T-helper 17 cell (primary cell): ENCODE data around the gene TCP10L. TPM values are rescaled to one million over a fixed set of nuclear protein-coding genes. Genes with fewer than 3 reads are reported as not detected.
"Not testable (repeated sequence)": the region's sequence is repeated elsewhere in the genome, so short reads cannot be mapped to it uniquely, and the experiment has no call there.

Experiments used
- ATAC-seq: fragments of 150-1000 bp; cut with Tn5 transposase; 2 replicates; pipeline ENCODE4 v1.10.0; 2021; ENCODE audit warnings: mild to moderate bottlenecking, moderate library complexity
- DNase-seq, 3 donors: peaks; one replicate each; pipeline versions ENCODE4 v3.0.0 to v3.0.0-alpha.2; 2020 to 2021
- H3K9me3 ChIP-seq: one replicate; pipeline ENCODE4 v1.7.0; 2013; ENCODE audit warnings: low read length, mild to moderate bottlenecking; ENCODE audit not compliant: control insufficient read depth, poor library complexity, severe bottlenecking
- H3K27ac Mint-ChIP-seq: one replicate; pipeline ENCODE4 v1.8.0; 2022; ENCODE audit warnings: mild to moderate bottlenecking, moderate library complexity, mixed read lengths
- H3K27me3 Mint-ChIP-seq: one replicate; pipeline ENCODE4 v1.8.0; 2022; ENCODE audit warnings: mixed read lengths
- H3K36me3 Mint-ChIP-seq: one replicate; pipeline ENCODE4 v1.8.0; 2022; ENCODE audit warnings: low read depth, mixed read lengths
- H3K4me1 Mint-ChIP-seq: one replicate; pipeline ENCODE4 v1.8.0; 2022; ENCODE audit warnings: mild to moderate bottlenecking, mixed read lengths
- H3K4me3 Mint-ChIP-seq: one replicate; pipeline ENCODE4 v1.8.0; 2022; ENCODE audit warnings: mild to moderate bottlenecking, moderate library complexity, mixed read lengths
- total RNA-seq, 4 donors: library from RNA in 2 of 4; stranded (reverse) in 2 of 4; gene quantifications; one replicate each; pipeline ENCODE4 v1.2.3 and lab custom pipeline; 2022 to 2026

TCP10L gene
- total RNA-seq, 2 donors from 2014 or later: 0.57 TPM; not detected in 1

DNA sequence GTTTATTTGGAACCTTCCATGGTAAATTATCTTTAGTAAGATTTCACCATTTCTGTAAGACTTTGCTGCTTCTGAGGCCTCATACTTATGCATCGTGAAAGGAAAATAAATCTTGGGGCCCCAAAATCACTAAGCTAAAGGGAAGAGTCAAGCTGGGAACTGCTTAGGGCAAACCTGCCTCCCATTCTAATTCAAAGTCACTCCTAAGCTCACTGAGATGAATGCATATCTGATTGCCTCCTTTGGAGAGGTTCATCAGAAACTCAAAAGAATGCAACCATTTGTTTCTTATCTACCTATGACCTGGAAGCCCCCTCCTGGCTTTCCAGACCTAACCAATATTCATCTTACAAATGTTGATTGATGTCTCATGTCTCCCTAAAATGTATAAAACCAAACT lies 23.8 kb downstream of the TCP10L start:
- peaks cover 15% of the 10 kb centered on the region for H3K4me1 Mint-ChIP-seq
- H3K27me3 Mint-ChIP-seq, DNase-seq, H3K36me3 Mint-ChIP-seq, H3K4me3 Mint-ChIP-seq, H3K9me3 ChIP-seq, H3K27ac Mint-ChIP-seq, ATAC-seq: not testable (repeated sequence)

DNA sequence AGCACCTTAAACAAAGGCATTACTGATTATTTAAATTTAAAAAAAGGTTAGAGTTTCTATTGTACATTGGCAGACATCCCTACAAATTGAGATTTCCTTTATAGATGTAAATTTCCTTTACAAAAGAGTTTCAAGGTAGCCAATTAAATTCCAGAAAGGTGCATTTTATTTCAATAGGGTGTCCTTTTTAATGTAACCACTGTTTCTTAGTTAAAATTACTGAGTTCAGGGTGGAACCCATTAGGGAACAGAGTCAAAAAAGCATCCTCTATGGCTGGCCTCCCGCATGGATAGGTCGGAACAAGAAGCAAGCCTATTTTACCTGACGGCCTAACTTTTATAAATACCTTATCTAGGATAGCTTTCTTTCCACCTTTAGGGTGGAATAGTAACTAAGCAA lies 24.4 kb downstream of the TCP10L start:
- DNase-seq: no peak
- Mint-ChIP-seq H3K4me1 (peaks cover 19% of the 10 kb centered on the region), H3K27me3 (no peaks in the 10 kb centered on the region), H3K36me3 (no peaks in the 10 kb centered on the region), H3K27ac (no peak overlapping the region), H3K4me3 (no peak overlapping the region)
- peaks cover 4% of the 10 kb centered on the region for H3K9me3 ChIP-seq
- no peak for ATAC-seq

DNA sequence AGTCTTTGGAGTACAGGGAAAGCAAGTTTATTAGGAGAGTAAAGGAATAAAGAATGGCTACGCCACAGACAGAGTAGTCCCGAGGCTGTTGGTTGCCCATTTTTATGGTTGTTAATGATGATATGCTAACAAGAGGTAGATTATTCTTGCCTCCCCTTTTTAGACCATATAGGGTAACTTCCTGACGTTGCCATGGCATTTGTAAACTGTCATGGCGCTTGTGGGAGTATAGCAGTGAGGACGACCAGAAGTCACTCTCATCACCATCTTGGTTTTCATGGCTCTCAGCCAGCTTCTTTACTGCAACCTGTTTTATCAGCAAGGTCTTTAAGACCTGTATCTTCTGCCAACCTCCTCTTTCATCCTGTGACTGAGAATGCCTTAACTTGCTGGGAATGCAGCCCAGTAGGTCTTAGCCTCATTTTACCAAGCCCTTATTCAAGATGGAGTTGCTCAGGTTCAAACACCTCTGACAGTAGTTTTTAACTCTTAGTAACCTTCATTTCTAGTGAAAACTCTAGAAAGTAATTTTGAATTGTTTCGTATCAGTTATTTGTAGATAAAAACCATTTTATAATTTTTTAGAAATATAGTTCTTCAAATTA lies 26.2 kb downstream of the TCP10L start:
- Mint-ChIP-seq H3K36me3 (no peaks in the 10 kb centered on the region), H3K27me3 (no peaks in the 10 kb centered on the region), H3K27ac (no peak overlapping the region), H3K4me1 (peaks cover 24% of the 10 kb centered on the region), H3K4me3 (no peak overlapping the region)
- no peak for DNase-seq
- no peak for ATAC-seq
- no peaks in the 10 kb centered on the region for H3K9me3 ChIP-seq

DNA sequence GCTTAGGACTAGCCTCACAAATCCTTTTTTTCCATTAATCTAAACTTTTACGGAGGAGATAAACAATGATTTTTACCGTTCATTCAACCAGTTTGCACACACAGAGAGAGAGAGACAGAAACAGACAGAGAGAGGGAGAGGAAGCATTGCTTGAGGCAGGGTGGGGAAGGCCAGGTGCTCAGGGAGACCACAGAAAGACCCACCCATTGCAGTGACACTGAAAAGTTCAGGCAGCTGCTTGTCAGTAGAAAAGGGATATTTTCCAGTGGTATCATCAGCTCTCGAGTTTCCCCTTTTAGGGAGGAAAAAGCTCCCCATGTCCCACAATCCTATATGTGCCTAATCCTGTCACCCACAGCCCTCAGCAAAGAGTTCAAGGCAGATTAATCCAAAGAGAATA lies 27.2 kb downstream of the TCP10L start:
- peak overlapping the region; percentile 9 for H3K4me3 Mint-ChIP-seq
- peak overlapping the region; percentile 47 for H3K27ac Mint-ChIP-seq
- H3K36me3 Mint-ChIP-seq: no peaks in the 10 kb centered on the region
- H3K9me3 ChIP-seq: no peaks in the 10 kb centered on the region
- no peak for DNase-seq
- H3K4me1 Mint-ChIP-seq: peaks cover 24% of the 10 kb centered on the region
- no peak for ATAC-seq
- H3K27me3 Mint-ChIP-seq: no peaks in the 10 kb centered on the region

DNA sequence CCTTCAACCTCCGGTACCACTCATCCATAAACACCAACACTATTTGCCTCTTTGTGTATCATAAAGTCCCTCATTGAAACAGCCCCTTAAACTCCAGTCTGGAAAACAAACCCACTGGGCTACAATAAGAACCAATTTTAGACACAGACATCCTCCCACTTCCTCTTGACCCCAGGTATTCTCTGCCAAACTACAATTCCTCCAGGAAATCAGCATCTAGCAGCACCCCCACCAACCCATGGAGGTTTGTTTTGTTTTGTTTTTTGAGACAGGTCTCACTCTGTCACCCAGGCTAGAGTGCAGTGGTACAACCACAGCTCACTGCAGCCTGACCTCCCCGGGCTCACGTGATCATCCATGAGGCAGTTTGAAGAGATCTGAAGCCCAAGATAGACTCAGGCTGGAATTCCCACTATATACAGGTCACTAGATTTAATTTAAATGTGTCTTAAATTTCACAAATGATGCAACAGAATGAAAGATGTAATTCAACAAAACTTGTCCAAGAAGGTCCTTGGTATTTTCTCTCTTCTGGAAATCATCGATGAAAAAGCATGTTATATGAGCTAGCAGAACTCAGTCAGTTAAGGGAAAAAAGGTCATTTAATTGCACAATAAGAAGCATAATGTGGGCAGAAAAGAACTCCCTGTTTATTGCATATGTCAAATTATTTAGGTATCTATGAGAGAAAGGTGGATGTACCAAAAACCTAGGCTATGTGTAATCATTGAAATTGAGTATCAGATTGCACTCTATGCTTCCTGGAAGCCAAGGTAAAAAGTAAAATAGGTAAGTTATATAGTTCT lies 30.3 kb downstream of the TCP10L start:
- H3K36me3 Mint-ChIP-seq: no peaks in the 10 kb centered on the region
- no peak overlapping the region for H3K4me3 Mint-ChIP-seq
- H3K4me1 Mint-ChIP-seq: peaks cover 16% of the 10 kb centered on the region
- no peak for ATAC-seq
- DNase-seq: no peak
- H3K9me3 ChIP-seq: no peaks in the 10 kb centered on the region
- no peaks in the 10 kb centered on the region for H3K27me3 Mint-ChIP-seq
- H3K27ac Mint-ChIP-seq: peak overlapping the region; percentile 56

DNA sequence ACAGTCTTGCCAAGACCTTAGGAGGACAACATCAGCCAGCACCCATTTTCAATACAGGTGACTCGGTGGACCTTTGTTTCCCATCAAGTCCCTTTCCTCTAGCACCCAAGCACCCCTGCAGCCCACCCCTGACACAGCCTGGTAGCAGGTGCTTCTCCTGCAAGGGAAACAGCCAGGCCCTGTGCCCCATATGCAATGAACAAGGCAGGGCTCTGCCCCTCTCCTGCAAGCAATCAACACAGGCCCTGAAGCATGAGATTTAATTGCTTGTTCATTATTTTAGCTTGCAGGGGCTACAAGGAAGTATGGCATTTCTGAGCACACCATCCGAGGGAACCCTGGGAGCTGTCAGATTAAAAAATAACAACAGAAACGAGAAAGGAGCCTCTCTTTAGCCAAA lies 35.4 kb downstream of the TCP10L start:
- Mint-ChIP-seq H3K4me3 (no peak overlapping the region), H3K36me3 (peaks cover 3% of the 10 kb centered on the region), H3K27ac (no peak overlapping the region), H3K4me1 (peaks cover 17% of the 10 kb centered on the region), H3K27me3 (no peaks in the 10 kb centered on the region)
- ATAC-seq: no peak
- H3K9me3 ChIP-seq: no peaks in the 10 kb centered on the region
- DNase-seq: no peak

DNA sequence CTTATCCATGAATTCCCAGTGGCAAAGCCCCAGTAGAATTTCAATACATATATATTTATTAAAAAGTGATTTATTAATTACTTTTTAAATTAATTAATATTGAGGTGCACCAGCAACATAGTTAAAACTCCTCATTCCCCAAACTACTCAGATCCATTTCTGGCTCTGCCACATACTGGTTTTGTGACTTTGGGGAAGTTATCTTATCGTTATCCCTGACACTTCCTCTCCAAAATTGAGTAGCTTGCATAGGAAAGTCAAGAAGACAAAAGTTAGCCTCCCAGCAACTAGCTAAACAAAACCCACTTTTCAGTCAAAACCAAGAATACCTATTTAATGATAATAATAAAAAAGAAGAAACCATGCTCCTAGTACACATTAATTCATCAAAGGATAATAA lies 35.9 kb downstream of the TCP10L start:
- Mint-ChIP-seq H3K4me3 (no peak overlapping the region), H3K4me1 (peaks cover 16% of the 10 kb centered on the region), H3K27me3 (no peaks in the 10 kb centered on the region), H3K27ac (no peak overlapping the region), H3K36me3 (peaks cover 3% of the 10 kb centered on the region)
- DNase-seq (no peak), ATAC-seq (no peak)
- no peaks in the 10 kb centered on the region for H3K9me3 ChIP-seq

DNA sequence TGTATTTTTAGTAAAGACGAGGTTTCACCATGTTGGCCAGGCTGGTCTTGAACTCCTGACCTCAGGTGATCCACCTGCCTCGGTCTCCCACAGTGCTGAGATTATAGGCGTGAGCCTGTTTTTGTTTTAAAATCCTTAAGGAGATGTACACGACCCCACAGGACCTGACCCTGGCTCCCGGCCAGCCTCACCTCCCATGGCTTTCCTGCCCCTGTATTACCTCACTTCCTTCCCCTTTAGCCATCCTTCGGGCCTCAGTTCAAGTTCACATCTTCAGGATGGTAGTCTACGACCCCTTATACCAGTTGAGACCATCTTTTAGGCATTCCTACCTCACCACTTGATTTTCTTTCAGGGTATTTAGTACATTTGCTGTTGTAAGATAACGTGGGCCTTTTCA lies 36.3 kb downstream of the TCP10L start:
- no peaks in the 10 kb centered on the region for H3K9me3 ChIP-seq
- no peak for ATAC-seq
- Mint-ChIP-seq H3K36me3 (peaks cover 3% of the 10 kb centered on the region), H3K27me3 (no peaks in the 10 kb centered on the region), H3K27ac (no peak overlapping the region), H3K4me1 (peaks cover 16% of the 10 kb centered on the region), H3K4me3 (no peak overlapping the region)
- DNase-seq: no peak

DNA sequence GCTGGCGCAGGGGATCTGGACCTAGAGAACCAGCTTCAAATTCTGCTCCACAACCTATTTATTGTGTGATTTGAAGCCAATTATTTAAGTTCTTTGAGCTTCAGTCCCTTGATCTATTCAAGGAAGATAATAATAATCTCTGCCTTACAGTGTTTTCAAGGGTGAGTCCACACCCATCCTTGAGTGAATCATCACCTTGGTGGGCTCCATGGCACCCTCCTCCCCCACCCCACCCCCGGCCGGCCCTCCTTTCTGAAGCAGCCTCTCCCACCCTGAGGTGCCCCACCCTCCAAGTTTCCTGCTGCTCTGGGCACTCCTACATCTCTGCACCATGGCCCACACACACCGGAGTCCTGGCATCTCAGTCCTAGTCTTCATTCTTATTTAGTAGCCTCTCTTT lies 38.3 kb downstream of the TCP10L start:
- no peaks in the 10 kb centered on the region for H3K9me3 ChIP-seq
- no peaks in the 10 kb centered on the region for H3K27me3 Mint-ChIP-seq
- DNase-seq (no peak), ATAC-seq (no peak)
- H3K27ac Mint-ChIP-seq: no peak overlapping the region
- no peak overlapping the region for H3K4me3 Mint-ChIP-seq
- H3K4me1 Mint-ChIP-seq: peaks cover 16% of the 10 kb centered on the region
- peaks cover 3% of the 10 kb centered on the region for H3K36me3 Mint-ChIP-seq

DNA sequence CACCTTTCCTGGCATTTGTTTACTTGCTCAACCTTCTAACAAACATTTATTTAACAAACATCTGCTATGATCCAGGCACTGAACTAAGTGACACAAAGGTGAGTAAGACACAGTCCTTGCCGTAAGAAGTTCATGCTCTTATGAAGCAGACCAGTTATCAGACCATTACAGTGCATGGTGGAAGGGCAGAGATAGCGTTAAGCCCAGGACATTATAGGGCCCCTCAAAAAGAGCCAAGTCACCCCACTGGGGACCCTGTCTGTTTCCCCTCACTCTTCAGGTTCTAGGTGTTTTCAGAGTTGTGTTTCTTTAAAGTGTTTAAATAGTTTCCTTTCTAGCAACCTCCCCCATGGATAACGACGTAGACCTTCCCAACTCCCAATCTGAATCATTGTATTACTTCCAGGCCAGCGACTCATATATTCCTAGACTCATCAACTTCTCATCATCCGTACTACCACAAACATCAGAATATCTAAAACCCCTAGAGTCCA lies 39.3 kb downstream of the TCP10L start:
- Mint-ChIP-seq H3K27ac (no peak overlapping the region), H3K36me3 (peaks cover 3% of the 10 kb centered on the region), H3K4me3 (no peak overlapping the region), H3K4me1 (peaks cover 16% of the 10 kb centered on the region), H3K27me3 (no peaks in the 10 kb centered on the region)
- DNase-seq (no peak), ATAC-seq (no peak)
- no peaks in the 10 kb centered on the region for H3K9me3 ChIP-seq

DNA sequence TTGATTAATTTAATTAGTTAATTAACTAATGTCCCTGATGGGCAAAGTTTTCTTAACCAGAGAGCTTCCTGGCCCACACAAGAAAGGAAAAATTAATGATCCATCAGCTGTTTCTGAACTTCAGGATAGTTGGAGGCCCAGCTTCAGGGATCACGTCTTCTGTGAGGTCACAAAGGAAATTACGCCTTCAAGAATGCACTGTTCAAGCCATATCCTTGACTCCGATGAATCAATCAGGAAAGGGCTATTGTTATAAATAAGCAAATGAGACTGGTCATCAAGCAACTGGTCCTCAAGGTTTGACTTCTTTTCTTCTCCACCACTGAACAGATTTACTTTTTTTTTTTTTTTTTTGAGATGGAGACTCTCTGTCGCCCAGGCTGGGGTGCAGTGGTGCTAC lies 40.6 kb downstream of the TCP10L start:
- Mint-ChIP-seq H3K27ac (no peak overlapping the region), H3K4me3 (no peak overlapping the region), H3K36me3 (peaks cover 3% of the 10 kb centered on the region), H3K27me3 (no peaks in the 10 kb centered on the region), H3K4me1 (peaks cover 14% of the 10 kb centered on the region)
- no peak for ATAC-seq
- H3K9me3 ChIP-seq: no peaks in the 10 kb centered on the region
- no peak for DNase-seq

DNA sequence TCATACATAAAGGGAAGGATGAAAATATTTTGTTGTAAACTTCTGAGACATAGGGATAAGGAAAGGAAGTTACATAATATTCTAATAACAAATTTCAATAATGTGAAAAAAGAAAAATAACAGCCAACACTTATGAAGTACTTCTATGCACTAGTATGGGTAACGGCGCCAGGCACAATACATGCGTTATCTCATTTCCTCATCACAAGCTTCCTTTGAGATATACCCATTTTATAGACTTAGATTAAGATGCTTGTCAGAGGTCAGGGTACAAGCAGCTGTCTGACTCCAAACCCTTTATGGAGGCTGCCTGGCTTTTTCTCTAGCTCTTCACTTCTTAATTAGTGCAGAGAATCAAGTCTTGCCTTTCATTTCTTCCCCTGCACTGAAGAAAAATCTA lies 41.3 kb downstream of the TCP10L start:
- H3K27me3 Mint-ChIP-seq: no peaks in the 10 kb centered on the region
- ATAC-seq (peak; percentile 41), DNase-seq (no peak)
- peaks cover 16% of the 10 kb centered on the region for H3K4me1 Mint-ChIP-seq
- no peak overlapping the region for H3K4me3 Mint-ChIP-seq
- H3K27ac Mint-ChIP-seq: no peak overlapping the region
- H3K9me3 ChIP-seq: no peaks in the 10 kb centered on the region
- H3K36me3 Mint-ChIP-seq: peaks cover 3% of the 10 kb centered on the region

DNA sequence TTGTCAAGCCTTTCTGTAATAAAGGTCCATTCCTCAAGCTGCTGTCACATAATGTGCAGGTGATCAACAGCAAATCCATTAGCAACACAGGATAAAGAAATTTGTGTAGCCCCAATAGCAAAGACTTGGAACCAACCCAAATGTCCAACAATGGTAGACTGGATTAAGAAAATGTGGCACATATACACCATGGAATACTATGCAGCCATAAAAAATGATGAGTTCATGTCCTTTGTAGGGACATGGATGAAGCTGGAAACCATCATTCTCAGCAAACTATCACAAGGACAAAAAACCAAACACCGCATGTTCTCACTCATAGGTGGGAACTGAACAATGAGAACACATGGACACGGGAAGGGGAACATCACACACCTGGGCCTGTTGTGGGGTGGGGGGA lies 42.3 kb downstream of the TCP10L start:
- not testable (repeated sequence) for H3K4me3 Mint-ChIP-seq, H3K9me3 ChIP-seq, ATAC-seq, DNase-seq, H3K27ac Mint-ChIP-seq, H3K36me3 Mint-ChIP-seq, H3K27me3 Mint-ChIP-seq
- peaks cover 22% of the 10 kb centered on the region for H3K4me1 Mint-ChIP-seq

DNA sequence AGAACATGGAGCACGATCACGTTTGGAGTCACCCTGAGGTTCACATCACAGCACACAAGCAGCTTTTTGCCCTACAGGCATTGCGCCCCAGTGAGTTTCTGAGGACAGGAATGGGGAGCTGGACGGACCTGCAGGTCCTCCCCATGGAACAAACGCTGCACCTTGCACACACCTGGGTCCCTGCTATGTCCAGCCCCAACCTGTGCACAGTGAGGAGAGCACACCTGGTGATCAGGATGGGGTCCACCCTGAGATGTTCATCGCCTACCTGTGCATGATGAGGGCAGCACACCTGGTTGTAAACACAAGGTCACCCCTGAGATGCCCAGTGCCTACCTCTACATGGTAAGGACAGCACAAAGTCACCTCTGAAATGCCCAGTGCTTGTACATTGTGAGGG lies 45.9 kb downstream of the TCP10L start:
- no peaks in the 10 kb centered on the region for H3K9me3 ChIP-seq
- H3K27me3 Mint-ChIP-seq: no peaks in the 10 kb centered on the region
- no peak overlapping the region for H3K27ac Mint-ChIP-seq
- no peak overlapping the region for H3K4me3 Mint-ChIP-seq
- no peak for DNase-seq
- H3K4me1 Mint-ChIP-seq: peaks cover 32% of the 10 kb centered on the region
- no peak for ATAC-seq
- H3K36me3 Mint-ChIP-seq: peaks cover 2% of the 10 kb centered on the region
